ENCODE results near the gene PLEKHO1. TPM values are rescaled to one million over a fixed set of nuclear protein-coding genes. Genes with fewer than 3 reads are reported as not detected.

PLEKHO1 gene
- total and polyA plus RNA-seq, 7 donors, result 37.7 to 119 (median 68.7) TPM

GRCh38 chr1:150152182-150152536, 2.4 kb downstream of the PLEKHO1 start:
- 68 to 74% (median 70%) methylated on average over 2 of the region's 2 CpGs for WGBS, 3 donors
- no peaks in the 10 kb centered on the region for H3K9me3 ChIP-seq
- peaks cover 34% of the 10 kb centered on the region for H3K4me1 ChIP-seq
- peak overlapping the region; percentile 89 for H3K27ac ChIP-seq
- no peak for DNase-seq
- peak overlapping the region; percentile 91 for H3K4me3 ChIP-seq
- intact Hi-C loops (cut with DNase I), result no loop called here
- ATAC-seq, result no peak
- H3K36me3 ChIP-seq (ENCODE audit: insufficient read depth in 1 of 2, low read depth in 1 of 2), result peaks cover 4 to 43% of the 10 kb centered on the region in 2 donors
- TF ChIP-seq CTCF (IDR thresholded peaks at IDR 0.05), result no peak
- no peaks in the 10 kb centered on the region for H3K27me3 ChIP-seq (ENCODE audit: insufficient read depth in 3 of 3, low read length in 2 of 3)

- peaks cover 4 to 50% of the 10 kb centered on the region in 2 donors for H3K36me3 ChIP-seq (ENCODE audit: insufficient read depth in 1 of 2, low read depth in 1 of 2)
- DNase-seq, result peak; percentile 32 to 53
- H3K27me3 ChIP-seq (ENCODE audit: insufficient read depth in 3 of 3, low read length in 2 of 3), result no peaks in the 10 kb centered on the region
- peak overlapping the region; percentile 89 for H3K27ac ChIP-seq
- no peak for TF ChIP-seq CTCF (IDR thresholded peaks at IDR 0.05)
- H3K4me1 ChIP-seq, result peaks cover 34% of the 10 kb centered on the region
- peak overlapping the region; percentile 91 for H3K4me3 ChIP-seq
- peak; percentile 73 to 83 (median 76) for ATAC-seq
- no peaks in the 10 kb centered on the region for H3K9me3 ChIP-seq
- intact Hi-C loops (cut with DNase I), result no loop called here
- WGBS, 3 donors, result 83 to 90% (median 86%) methylated on average over 8 of the region's 8 CpGs
Observed at GRCh38 chr1:150152772-150153456, 3.2 kb downstream of the PLEKHO1 start.

GRCh38 chr1:150154143-150154542, 4.4 kb downstream of the PLEKHO1 start:
- ATAC-seq, result no peak
- no peaks in the 10 kb centered on the region for H3K9me3 ChIP-seq
- H3K4me1 ChIP-seq, result peaks cover 29% of the 10 kb centered on the region
- H3K27me3 ChIP-seq (ENCODE audit: insufficient read depth in 3 of 3, low read length in 2 of 3), result no peaks in the 10 kb centered on the region
- H3K4me3 ChIP-seq, result no peak overlapping the region
- peak overlapping the region; percentile 89 for H3K27ac ChIP-seq
- no peak for DNase-seq
- 50 to 66% (median 63%) methylated on average over 4 of the region's 4 CpGs for WGBS, 3 donors
- intact Hi-C loops (cut with DNase I), result no loop called here
- peaks cover 4 to 62% of the 10 kb centered on the region in 2 donors for H3K36me3 ChIP-seq (ENCODE audit: insufficient read depth in 1 of 2, low read depth in 1 of 2)
- TF ChIP-seq CTCF (IDR thresholded peaks at IDR 0.05), result no peak

GRCh38 chr1:150155413-150156071, 5.8 kb downstream of the PLEKHO1 start:
- no peak for TF ChIP-seq CTCF (IDR thresholded peaks at IDR 0.05)
- Histone ChIP-seq H3K27me3 (ENCODE audit: insufficient read depth in 3 of 3, low read length in 2 of 3) (no peaks in the 10 kb centered on the region), H3K9me3 (no peaks in the 10 kb centered on the region), H3K4me1 (peaks cover 28% of the 10 kb centered on the region), H3K27ac (no peak overlapping the region), H3K36me3 (ENCODE audit: insufficient read depth in 1 of 2, low read depth in 1 of 2) (peaks cover 4 to 72% of the 10 kb centered on the region in 2 donors), H3K4me3 (no peak overlapping the region)
- intact Hi-C loops (cut with DNase I), result no loop called here
- 92 to 93% (median 93%) methylated on average over 13 of the region's 13 CpGs for WGBS, 3 donors
- no peak for ATAC-seq
- DNase-seq, result no peak

All from psoas muscle (tissue), 8 donors.